ENCODE data around the gene PSMB9.
A peak's percentile ranks its signal among the peaks of the same experiment; 100 is the strongest.
"Not testable (repeated sequence)": the region's sequence is repeated elsewhere in the genome, so short reads cannot be mapped to it uniquely, and the experiment has no call there.

The PSMB9 gene
- total RNA-seq, result 45.7 to 104 (median 69.3) reads per million in 3 experiments

- peak; percentile 93 for DNase-seq
These were observed at the start of gene PSMB9, which contains the start of gene TAP1 for GRCh38 chr6:32853541-32854375. Gene PSMB9, plus strand, starts transcription at chr6:32854192. Its CDS starts 38 bp downstream, at chr6:32854230. Gene TAP1, minus strand, starts transcription at chr6:32853704. Its CDS starts 68 bp downstream, at chr6:32853636.

- not testable (repeated sequence) for DNase-seq
These were observed 48.6 kb upstream of the PSMB9 start for GRCh38 chr6:32805404-32805803.

GRCh38 chr6:32807020-32807580 lies 46.9 kb upstream of the PSMB9 start:
- DNase-seq, result no peak

GRCh38 chr6:32809171-32809570 lies 44.8 kb upstream of the PSMB9 start:
- DNase-seq, result no peak

- no peak for DNase-seq
These were observed 39.8 kb upstream of the PSMB9 start for GRCh38 chr6:32814145-32814544.

GRCh38 chr6:32815115-32815514 lies 38.9 kb upstream of the PSMB9 start:
- DNase-seq, result no peak

- no peak for DNase-seq
These were observed 38.0 kb upstream of the PSMB9 start for GRCh38 chr6:32815996-32816395.

- peak; percentile 19 for DNase-seq
These were observed 37.2 kb upstream of the PSMB9 start, which contains the start of gene HLA-DOB for GRCh38 chr6:32816746-32817204. Gene HLA-DOB, minus strand, starts transcription at chr6:32817002. Its CDS starts 51 bp downstream, at chr6:32816951.

GRCh38 chr6:32818867-32819266 lies 35.1 kb upstream of the PSMB9 start:
- no peak for DNase-seq

- DNase-seq, result no peak
These were observed 34.3 kb upstream of the PSMB9 start for GRCh38 chr6:32819729-32820128.

- no peak for DNase-seq
These were observed 28.0 kb upstream of the PSMB9 start for GRCh38 chr6:32825966-32826365.

- no peak for DNase-seq
These were observed 27.0 kb upstream of the PSMB9 start for GRCh38 chr6:32827025-32827424.

GRCh38 chr6:32829495-32829894 lies 24.5 kb upstream of the PSMB9 start:
- no peak for DNase-seq

GRCh38 chr6:32830017-32830416 lies 24.0 kb upstream of the PSMB9 start:
- DNase-seq, result no peak

GRCh38 chr6:32830936-32831335 lies 23.1 kb upstream of the PSMB9 start:
- no peak for DNase-seq

- DNase-seq, result no peak
These were observed 21.5 kb upstream of the PSMB9 start for GRCh38 chr6:32832535-32832934.

GRCh38 chr6:32833664-32834063 lies 20.3 kb upstream of the PSMB9 start:
- no peak for DNase-seq

- DNase-seq, result no peak
These were observed 18.7 kb upstream of the PSMB9 start for GRCh38 chr6:32835167-32835893.

- DNase-seq, result no peak
These were observed 17.1 kb upstream of the PSMB9 start for GRCh38 chr6:32836873-32837272.

- no peak for DNase-seq
These were observed 16.3 kb upstream of the PSMB9 start for GRCh38 chr6:32837651-32838113.

GRCh38 chr6:32838114-32838958 lies 15.7 kb upstream of the PSMB9 start, which contains the start of gene TAP2:
Gene TAP2, minus strand, starts transcription at chr6:32838739. Its CDS starts 506 bp downstream, at chr6:32838233.
- peak; percentile 95 for DNase-seq

- no peak for DNase-seq
These were observed 14.6 kb upstream of the PSMB9 start for GRCh38 chr6:32839356-32839755.
